ENCODE measurements around the gene CCNF.

The CCNF gene

DNA sequence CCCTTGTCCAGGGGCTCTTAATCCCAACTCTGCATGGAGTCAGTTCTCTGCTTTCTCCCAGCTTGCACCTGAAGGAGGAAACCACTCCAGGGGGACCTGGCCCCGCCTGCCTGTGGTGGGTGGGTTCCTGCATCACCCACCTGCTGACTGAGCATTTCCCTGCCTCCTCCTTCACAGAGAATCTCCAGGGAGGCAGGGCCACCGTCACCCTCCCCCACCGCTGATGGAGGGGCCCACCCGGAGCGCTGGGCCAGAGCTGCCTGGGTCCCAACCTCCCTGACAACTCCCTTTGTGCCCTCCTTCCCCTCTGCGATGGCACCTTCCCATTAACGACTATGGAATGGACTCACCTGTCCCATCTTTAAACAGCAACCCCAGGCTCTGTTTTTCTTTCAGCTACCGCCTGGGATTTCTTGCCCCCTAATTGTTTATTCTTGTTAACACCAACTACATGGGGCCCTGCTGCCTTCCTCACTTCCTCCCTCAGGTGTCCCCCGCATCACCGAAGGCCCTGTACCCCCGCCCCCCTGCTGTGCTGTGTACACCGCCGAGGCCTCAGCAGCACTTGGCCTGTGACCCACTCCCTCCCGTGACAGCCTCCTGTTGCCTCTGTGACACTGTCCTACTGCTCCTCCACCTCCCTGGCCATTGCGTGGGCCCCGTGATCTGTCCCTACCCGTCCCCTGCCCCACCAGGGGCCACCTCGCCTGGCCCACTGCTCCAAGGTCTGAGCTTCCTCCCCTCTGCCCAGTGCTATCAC, 29.8 kb downstream of the CCNF start:
- no peak for DNase-seq

DNA sequence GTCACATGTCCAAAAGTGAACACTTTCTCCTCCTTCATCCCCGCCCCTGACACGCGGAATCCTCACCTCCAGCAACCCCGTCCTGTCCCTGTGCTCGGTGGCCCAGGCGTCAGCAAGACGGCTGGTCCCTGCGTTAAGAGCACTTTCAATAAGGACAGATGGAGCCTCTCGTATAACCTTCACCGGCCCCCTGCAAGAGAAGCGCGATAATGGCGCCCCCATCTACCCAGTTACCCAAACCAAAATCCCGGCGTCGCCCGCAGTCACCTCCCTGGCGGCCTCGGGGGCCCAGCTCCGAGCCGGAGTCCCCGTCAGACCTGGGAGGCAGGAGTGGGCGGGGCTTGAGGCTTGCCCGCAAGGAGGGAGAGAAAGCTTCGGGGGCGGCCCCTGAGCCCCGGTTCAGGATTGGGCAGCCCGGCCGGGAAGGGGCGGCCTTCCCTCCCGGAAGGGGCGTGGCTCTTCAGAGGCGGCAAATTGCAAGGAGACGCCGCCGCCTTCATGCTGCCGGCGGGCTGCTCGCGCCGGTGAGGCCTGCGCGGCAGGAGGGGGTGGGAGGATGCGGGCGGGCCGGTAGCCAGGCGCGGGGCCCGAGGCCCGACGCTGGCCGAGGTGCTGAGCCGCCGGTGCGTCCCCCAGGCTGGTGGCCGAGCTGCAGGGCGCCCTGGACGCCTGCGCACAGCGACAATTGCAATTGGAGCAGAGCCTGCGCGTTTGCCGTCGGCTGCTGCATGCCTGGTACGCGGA, 30.6 kb downstream of the CCNF start, which contains the start of gene TEDC2:
TSS of gene TEDC2 (plus strand) at position 463 of the 744 bp plus-strand sequence. CDS start at position 499, 36 bp downstream.
- DNase-seq, result peak; percentile 95

DNA sequence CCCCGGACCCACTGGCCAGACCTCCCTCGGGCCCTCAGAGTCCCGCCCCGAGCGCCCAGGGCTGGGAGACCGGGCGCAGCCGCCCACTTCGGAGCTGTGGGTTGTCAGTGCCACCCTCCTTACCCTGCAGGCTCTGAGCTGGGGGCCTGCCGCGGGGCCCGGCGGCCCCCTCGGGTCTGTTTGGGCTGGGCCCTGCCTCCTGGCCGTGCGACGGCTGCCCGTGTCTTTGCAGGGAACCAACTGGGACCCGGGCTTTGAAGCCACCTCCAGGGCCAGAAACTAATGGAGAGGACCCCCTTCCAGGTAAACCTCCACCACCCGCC, 31.1 kb downstream of the CCNF start:
- no peak for DNase-seq

DNA sequence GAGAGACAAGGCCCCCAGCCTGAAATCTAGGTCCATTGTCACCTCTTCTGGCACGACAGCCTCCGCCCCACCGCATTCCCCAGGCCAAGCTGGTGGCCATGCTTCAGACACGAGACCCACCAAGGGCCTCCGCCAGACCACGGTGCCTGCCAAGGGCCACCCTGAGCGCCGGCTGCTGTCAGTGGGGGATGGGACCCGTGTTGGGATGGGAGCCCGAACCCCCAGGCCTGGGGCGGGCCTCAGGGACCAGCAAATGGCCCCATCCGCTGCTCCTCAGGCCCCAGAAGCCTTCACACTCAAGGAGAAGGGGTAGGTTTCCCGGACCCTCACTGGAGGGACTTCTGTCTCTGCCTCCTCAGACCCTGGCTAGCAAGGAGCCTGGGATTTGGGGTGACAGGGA, 31.7 kb downstream of the CCNF start:
- no peak for DNase-seq

DNA sequence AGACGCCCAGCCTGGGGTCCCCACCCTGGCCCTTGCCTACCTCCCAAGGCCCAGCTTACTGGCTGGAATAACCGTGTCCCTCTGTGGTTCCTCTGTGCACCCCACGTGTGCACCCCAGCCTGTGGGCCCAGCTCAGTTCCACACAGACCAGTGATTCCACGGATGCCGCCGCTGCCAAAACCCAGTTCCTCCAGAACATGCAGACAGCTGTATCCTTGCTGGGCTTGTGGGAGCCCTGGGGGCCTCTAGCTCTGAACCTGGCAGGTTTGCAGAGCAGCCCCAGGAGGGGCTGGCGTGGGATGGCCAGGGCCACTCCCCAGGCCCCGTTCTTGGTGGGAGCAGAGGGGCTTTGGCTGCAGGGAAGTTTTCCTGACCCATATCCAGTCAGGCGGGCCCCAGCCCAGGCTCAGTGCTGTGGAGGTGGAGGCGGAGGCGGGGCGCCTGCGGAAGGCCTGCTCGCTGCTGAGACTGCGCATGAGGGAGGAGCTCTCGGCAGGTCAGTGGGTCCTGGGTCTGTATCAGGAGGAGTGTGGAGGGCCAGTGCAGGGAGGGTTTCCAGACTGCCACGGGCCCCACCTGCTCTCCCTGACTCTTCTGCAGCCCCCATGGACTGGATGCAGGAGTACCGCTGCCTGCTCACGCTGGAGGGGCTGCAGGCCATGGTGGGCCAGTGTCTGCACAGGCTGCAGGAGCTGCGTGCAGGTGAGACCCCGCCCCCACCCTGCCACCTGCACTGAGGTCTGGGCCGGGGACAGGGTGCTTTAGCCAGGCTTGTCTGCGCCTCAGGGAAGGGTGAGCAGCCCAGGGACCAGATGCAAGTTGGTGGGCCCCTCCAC, 33.0 kb downstream of the CCNF start:
- DNase-seq, result no peak

DNA sequence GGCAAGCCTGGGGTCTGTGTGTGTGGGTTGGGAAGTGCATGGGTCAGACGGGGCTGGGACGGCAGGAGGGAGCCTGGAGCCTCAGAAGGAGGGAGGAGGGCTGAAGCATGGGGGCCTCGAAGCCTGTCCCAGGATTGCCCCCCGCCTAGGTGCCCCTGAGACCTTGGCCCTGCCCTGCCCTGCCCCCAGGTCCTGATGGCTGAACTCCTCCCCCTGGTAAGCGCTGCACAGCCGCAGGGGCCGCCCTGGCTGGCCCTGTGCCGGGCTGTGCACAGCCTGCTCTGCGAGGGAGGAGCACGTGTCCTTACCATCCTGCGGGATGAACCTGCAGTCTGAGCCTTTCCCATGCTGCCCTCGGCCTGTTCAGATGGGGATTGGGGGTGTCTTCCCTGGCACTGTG, 35.1 kb downstream of the CCNF start:
- DNase-seq, result no peak

DNA sequence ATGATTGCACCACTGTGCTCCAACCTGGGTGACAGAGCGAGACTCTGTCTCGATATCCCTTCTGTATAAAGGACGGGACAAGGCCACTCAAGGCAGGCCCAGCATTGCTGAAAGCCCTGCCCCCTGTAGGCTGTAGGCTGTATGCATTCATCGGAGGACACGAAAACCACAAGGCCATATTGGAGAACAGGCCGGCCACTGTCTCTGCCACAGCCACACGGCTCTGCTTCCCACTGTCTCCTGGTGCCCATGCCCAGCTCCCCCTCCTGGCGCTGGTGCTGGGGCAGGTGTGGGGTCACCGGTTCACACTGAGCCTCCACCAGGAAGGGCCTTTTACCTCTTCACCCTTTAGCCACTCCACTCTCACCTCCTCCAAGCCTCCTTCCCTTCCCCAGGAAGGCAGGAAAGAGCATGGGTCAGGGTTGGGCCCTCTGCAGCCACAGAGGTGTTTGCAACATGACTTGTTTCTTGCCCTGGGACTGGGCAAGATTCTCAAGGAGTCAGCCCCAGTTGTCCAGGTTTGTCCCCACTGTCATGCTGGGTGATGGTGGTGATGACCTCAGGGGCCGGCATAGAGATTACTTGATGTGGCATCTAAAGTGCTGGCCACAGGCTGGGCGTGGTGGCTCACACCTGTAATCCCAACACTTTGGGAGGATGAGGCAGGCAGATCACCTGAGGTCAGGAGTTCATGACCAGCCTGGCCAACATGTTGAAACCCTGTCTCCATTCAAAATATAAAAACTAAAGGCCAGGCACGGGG, 36.6 kb downstream of the CCNF start:
- no peak for DNase-seq

DNA sequence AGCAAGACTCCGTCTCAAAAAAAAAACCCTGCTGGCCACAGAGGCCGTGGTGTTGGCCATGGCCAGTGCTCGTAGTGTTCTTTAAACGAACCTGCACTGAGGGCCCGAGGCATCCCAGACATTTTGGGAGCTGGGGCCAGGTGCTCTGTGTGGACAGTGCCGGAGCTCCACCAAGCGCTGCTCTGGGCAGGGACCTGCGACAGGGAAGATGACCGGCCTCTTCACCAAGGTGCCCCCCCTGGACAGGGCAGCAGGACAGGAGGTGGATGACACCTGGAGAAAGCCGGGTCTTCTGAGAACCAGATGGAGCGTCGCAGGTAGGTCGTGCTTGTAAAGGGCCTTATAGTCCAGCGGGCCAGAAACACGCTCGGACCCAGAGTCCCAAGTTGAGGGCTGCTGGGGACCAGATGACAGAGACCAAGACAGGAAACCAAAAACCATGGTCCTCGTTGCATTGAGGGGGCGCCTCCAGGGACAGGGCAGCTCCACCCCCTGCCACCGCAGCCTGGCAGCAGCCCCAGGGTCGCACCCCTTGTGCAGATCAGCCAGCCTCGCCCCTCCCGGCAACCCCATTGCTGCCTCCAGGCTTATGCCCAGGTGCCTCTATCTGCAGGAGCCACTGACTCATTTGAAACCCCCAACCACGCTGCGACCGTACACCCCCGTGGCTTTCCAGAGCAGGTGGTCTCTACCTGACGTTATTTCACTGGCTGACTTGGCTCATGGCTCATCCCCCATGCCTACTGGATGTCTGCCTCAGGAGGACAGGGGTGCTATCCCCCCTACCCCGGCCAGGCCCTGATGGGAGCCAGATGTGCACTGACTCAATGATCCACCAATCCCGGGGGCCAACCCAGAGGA, 37.6 kb downstream of the CCNF start:
- DNase-seq, result no peak

DNA sequence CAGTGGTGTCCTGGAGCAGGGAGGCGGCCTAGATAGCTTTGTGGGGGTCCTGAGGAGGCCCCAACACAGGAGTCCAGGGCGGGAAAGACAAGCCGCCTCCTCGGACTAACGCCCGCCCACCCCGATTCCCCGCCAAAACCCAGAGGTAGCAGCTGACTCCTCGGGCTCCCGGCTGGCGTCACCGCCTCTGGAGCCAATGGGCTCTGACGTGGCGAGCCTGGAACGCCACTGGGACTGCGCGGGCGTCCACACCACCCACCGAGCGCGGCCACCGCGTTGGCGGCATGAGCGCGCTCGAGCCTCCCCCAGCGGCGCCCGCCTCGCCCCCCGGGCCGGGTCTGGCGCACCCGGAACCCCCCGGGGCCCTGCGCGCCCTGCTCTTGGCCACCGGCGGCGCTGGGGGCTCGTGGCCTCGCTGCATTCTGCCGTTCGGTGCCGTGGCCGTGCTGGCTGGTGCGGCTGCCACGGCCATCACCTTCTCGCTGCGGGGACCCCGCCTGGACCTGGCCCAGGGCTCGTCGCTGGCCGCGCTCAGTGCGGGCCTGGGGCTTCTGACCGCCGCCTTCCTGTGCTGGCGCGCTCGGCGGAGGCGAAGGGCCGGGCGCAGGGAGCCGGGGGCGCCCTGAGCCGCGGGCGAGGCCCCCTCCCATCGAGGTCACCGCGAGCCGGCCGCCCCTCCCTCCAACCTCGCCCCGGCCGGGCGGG, 38.4 kb downstream of the CCNF start:
- DNase-seq, result peak; percentile 89

DNA sequence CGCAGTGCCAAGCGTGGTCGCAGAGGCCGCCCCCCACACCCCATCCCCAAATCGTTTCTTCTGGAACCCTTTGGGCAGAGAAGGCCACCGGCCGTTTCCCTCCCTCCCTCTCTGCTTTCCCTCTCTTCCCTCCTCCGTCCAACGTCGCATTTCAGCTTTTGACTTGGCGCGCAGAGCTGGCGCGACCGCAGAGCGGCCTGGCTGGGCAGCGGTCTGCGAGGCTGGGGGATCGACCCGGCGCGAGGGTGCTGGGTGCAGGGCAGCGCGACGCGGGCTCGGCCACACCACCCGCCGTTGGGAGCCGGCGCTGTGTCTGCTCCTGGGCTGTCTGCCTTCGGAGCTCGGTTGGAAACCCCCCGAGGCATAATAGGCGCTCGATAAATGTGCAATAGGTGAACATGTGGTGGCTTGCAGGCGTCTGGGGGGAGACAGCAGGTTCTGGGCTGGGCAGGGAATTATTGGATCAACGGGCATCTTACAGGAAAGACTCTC, 39.0 kb downstream of the CCNF start:
- peak; percentile 72 for DNase-seq

DNA sequence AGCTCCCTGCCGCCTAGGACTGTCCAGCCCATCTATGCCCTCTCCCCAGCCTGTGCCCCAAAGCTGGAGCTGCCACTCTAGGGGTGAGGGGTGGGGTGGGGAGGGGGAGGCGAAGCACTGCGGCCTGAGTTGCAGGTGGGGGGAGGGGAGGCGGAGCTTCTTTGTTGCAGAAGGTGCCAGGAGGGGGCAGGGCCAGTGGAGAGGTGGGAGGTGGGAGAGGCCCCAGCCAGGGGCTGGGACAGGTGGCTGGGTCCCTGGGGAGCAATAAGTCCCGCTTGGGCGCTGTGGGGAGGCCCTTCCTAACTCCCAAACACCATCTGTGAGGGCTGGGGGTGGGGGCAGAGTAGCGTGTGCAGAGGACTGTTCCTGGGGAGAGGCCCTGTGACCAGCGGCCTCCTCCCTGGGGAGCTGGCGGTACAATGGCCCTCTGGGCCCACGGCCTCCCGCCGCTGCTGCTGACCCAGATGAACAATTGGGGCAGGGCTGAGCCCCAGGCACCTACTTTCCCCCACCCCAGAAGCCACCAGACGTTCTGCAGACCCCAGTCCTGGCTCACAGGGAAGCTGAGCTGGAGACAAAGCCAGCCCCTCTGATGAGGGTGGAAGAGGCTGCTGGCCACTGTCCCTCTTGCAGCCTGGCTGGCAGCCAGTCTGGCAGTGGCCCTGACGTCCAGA, 39.6 kb downstream of the CCNF start:
- DNase-seq, result no peak

DNA sequence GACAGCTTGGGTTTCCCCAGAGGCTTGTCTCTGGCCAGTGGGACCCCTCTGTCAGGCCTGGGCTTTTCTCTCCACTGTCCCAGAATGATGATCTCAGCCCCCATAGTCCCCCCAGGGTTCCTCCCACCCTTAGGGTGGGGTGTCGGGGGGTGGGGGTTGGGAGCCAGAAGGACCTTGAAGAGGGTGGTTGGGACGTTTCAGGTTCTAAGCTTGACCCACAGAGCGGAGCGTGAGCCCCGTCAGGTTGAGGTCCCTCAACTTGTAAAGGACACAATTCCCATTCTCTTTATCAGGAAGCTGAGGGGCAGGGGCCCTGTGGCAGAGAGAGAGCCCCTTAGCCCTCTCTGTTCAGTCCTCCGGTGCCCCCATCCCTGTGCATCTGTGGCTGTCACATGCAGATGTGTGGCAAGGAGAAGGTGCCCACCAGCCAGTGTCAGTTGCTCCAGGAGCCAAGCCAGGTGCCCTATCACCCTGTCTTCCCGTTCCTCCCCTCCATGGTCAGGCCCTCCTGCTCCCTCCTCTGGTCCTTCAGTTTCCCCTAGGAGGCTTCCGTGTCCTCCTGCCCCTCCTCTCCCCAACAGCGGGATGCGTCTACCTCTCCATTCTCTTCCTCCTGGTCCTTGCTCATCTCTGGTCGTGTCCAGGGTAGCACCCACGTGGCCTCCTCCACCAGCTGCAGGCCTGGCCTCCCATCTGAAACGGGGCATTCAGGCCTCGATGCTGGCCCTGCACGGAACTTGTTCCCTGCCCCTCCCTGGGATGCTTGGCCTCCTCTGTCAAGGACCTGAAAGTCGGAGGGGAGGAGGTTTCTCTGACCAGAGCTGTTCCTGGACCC, 40.4 kb downstream of the CCNF start:
- DNase-seq, result no peak

DNA sequence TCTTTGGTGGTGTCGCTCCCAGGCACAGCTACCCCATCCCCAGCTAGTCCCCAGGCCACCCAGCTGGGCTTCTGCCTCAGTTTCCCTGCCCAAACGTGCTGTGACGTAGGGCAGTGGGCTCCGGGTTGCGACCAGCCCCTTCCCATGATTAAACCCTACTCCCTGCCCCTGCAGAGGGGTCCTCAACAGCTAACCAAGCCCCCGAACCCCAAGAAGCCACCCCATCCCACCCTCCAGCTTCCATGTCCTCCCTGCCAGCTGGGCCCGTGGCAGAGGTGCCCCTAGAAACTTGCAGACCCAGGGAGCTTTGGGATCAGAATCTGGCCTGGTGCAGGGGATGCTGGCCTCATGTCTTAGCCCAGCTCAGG, 41.0 kb downstream of the CCNF start:
- DNase-seq, result no peak

DNA sequence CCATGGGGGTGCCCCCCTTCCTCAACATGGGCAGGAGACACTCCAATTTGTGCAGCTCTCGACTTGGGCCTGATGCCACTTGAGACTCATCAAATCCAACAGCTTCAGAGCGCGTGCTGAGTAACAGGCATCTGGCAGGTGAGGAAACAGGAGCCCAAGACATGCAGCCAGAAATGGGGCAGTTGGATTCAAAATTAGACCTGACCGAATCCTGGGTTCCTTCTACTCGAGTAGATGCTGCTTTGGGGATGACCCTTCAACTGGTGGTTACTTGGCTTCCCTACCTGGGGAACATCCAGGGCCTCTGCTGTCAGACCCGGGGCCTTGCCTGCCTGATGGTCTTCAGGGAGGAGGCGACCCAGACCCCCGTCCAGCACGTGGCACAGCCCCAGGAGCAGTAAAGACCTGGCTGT, 41.4 kb downstream of the CCNF start:
- no peak for DNase-seq

DNA sequence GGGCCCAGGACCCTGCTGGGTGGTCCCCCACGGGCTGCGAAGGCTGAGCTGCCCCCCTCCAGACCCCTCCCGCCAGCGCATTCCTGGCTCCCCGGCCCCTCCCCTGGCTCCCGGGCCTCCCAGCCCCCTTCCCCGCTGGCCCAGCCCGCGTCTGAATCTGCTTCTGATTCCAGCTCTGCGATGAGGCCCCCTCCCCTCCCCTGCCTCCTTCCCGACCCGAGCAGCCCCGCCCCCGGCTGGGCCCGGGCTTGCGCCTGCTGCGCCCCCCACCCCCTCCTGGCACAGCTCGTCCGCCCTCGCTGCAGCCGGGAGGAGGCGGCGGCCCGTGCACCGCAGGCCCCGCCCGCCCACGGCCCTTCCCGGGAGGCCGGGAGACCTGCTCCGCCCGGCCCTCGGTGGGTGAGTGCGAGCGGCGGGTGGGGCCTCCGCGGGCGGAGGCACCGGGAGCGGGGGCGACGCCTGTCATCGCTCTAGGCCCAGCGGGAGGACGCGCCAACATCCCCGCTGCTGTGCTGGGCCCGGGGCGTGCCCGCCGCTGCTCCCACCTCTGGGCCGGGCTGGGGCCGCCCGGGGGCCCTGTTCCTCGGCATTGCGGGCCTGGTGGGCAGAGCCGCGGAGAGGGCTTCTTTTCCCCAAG, 41.9 kb downstream of the CCNF start, which contains the start of gene NTN3:
TSS of gene NTN3 (plus strand) at position 282 of the 637 bp plus-strand sequence. CDS start 405 bp downstream, outside the sequence.
- peak; percentile 88 for DNase-seq

DNA sequence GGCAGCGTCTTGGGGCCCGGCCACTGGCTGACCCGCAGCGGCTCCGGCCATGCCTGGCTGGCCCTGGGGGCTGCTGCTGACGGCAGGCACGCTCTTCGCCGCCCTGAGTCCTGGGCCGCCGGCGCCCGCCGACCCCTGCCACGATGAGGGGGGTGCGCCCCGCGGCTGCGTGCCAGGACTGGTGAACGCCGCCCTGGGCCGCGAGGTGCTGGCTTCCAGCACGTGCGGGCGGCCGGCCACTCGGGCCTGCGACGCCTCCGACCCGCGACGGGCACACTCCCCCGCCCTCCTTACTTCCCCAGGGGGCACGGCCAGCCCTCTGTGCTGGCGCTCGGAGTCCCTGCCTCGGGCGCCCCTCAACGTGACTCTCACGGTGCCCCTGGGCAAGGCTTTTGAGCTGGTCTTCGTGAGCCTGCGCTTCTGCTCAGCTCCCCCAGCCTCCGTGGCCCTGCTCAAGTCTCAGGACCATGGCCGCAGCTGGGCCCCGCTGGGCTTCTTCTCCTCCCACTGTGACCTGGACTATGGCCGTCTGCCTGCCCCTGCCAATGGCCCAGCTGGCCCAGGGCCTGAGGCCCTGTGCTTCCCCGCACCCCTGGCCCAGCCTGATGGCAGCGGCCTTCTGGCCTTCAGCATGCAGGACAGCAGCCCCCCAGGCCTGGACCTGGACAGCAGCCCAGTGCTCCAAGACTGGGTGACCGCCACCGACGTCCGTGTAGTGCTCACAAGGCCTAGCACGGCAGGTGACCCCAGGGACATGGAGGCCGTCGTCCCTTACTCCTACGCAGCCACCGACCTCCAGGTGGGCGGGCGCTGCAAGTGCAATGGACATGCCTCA, 42.6 kb downstream of the CCNF start:
- DNase-seq, result no peak

DNA sequence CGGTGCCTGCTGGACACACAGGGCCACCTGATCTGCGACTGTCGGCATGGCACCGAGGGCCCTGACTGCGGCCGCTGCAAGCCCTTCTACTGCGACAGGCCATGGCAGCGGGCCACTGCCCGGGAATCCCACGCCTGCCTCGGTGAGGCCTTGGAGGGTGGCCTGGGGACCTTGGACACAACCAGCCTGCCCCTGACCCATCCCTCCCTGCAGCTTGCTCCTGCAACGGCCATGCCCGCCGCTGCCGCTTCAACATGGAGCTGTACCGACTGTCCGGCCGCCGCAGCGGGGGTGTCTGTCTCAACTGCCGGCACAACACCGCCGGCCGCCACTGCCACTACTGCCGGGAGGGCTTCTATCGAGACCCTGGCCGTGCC, 43.2 kb downstream of the CCNF start:
- DNase-seq, result no peak

DNA sequence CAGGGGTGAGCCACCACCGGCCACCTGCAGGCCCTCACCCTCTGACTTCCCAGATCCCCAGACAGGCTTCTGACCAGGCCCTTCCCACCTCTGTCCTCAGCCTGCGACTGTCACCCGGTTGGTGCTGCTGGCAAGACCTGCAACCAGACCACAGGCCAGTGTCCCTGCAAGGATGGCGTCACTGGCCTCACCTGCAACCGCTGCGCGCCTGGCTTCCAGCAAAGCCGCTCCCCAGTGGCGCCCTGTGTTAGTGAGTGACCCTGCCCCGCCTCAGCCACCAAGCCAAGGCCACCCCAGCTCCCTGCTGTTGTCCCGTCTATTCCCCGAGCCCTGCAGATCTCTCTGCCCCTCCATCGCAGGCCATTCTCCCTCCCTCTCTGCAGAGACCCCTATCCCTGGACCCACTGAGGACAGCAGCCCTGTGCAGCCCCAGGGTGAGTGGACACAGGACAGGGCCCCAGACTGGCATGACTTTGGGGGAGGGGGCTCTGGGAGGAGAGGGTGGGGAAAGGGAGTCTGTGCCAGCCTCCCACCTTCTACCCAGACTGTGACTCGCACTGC, 43.7 kb downstream of the CCNF start:
- DNase-seq, result no peak

Data from right forelimb (tissue), 1 donor.